HL-60 (cell line): Measurements from ENCODE around the gene AAMP.

Experiments used
- DNase-seq, 2 experiments: peaks; one replicate each; pipeline ENCODE4 v3.0.0-alpha.2; 2010 to 2020; ENCODE audit warnings: low read depth in 1 of 2, low spot score in 1 of 2
- H3K27ac ChIP-seq: fragments of 250-450 bp; sonication (Bioruptor Pico); replicated peaks from 2 replicates; pipeline ENCODE4 v1.5.1; 2020; ENCODE audit warnings: mild to moderate bottlenecking, moderate library complexity
- H3K27me3 ChIP-seq: fragments of 250-450 bp; sonication (Bioruptor Pico); 2 replicates; pipeline ENCODE4 v1.5.1; 2021; ENCODE audit warnings: mild to moderate bottlenecking, moderate library complexity; ENCODE audit not compliant: insufficient read depth, poor library complexity, severe bottlenecking
- H3K4me3 ChIP-seq: replicated peaks from 2 replicates; pipeline ENCODE4 v1.5.1; 2011; ENCODE audit warnings: mild to moderate bottlenecking, control low read depth, low read length; ENCODE audit not compliant: insufficient read depth
- GABPA ChIP-seq: IDR thresholded peaks from 2 replicates; pipeline ENCODE4 v1.6.1; 2012; ENCODE audit warnings: low read depth
- POLR2AphosphoS5 ChIP-seq: IDR thresholded peaks from 2 replicates; pipeline ENCODE4 v1.6.1; 2012; ENCODE audit warnings: low read depth
- SPI1 ChIP-seq: IDR thresholded peaks from 2 replicates; pipeline ENCODE4 v1.6.1; 2012; ENCODE audit warnings: low read depth, mild to moderate bottlenecking, borderline replicate concordance
- TF ChIP-seq, protein P1 (sequence below): IDR thresholded peaks from one replicate; pipeline ENCODE4 v1.5.1; 2011; ENCODE audit warnings: low read length, control low read depth, inconsistent platforms; ENCODE audit not compliant: insufficient read depth
- TF ChIP-seq, protein P2 (sequence below): IDR thresholded peaks from 2 replicates; pipeline ENCODE4 v1.6.1; 2012; ENCODE audit warnings: low read depth; ENCODE audit not compliant: insufficient replicate concordance

The AAMP gene

DNA sequence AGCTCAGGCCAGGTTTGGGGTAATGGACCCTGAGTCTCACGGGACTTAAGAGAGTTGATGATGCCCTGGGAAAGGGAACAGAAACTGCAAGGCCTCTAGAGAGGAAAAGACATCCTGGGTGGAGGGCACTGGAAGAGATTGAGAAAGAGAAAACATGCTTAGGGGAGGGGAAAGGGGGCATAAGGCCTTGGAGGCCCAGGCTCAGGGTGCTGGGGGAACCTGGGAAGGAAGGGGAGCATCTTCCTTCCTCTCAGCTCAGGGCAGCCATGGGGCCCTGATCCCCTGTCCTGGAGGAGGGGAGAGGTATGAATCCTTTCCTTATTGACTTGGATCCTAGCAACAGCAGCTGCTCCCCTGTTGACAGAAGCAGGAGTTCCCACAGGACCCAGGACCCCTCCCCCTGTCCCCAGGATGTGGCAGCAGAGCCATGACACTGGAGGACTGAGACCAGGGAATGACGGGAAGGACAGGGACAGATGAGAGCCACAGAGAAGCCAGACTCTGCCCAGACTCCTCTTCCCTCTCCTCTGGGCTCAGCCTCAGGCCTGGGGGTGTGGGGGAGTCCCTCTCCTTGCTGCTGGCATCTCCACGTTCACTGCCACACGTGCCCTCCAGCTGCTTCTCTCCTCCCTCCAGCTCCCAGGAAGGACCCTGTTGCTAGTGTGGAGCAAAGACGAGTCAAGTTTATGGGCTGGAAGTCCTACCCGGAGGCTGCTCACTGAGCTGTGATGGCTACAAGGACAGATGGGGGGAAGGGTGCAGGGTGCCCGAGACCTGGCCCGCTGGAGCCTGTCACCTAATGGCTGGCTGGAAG is 8.3 kb downstream of the AAMP start:
- TF ChIP-seq SPI1, result no peak
- TF ChIP-seq, protein P1, sequence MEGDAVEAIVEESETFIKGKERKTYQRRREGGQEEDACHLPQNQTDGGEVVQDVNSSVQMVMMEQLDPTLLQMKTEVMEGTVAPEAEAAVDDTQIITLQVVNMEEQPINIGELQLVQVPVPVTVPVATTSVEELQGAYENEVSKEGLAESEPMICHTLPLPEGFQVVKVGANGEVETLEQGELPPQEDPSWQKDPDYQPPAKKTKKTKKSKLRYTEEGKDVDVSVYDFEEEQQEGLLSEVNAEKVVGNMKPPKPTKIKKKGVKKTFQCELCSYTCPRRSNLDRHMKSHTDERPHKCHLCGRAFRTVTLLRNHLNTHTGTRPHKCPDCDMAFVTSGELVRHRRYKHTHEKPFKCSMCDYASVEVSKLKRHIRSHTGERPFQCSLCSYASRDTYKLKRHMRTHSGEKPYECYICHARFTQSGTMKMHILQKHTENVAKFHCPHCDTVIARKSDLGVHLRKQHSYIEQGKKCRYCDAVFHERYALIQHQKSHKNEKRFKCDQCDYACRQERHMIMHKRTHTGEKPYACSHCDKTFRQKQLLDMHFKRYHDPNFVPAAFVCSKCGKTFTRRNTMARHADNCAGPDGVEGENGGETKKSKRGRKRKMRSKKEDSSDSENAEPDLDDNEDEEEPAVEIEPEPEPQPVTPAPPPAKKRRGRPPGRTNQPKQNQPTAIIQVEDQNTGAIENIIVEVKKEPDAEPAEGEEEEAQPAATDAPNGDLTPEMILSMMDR, result no peak
- TF ChIP-seq GABPA, result no peak
- TF ChIP-seq, protein P2, sequence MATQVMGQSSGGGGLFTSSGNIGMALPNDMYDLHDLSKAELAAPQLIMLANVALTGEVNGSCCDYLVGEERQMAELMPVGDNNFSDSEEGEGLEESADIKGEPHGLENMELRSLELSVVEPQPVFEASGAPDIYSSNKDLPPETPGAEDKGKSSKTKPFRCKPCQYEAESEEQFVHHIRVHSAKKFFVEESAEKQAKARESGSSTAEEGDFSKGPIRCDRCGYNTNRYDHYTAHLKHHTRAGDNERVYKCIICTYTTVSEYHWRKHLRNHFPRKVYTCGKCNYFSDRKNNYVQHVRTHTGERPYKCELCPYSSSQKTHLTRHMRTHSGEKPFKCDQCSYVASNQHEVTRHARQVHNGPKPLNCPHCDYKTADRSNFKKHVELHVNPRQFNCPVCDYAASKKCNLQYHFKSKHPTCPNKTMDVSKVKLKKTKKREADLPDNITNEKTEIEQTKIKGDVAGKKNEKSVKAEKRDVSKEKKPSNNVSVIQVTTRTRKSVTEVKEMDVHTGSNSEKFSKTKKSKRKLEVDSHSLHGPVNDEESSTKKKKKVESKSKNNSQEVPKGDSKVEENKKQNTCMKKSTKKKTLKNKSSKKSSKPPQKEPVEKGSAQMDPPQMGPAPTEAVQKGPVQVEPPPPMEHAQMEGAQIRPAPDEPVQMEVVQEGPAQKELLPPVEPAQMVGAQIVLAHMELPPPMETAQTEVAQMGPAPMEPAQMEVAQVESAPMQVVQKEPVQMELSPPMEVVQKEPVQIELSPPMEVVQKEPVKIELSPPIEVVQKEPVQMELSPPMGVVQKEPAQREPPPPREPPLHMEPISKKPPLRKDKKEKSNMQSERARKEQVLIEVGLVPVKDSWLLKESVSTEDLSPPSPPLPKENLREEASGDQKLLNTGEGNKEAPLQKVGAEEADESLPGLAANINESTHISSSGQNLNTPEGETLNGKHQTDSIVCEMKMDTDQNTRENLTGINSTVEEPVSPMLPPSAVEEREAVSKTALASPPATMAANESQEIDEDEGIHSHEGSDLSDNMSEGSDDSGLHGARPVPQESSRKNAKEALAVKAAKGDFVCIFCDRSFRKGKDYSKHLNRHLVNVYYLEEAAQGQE, result no peak
- TF ChIP-seq POLR2AphosphoS5, result no peak
- Histone ChIP-seq H3K27me3 (no peaks in the 10 kb centered on the region), H3K27ac (no peak overlapping the region), H3K4me3 (no peak overlapping the region)
- DNase-seq, result peak in 1 of 2 experiments; percentile 65

DNA sequence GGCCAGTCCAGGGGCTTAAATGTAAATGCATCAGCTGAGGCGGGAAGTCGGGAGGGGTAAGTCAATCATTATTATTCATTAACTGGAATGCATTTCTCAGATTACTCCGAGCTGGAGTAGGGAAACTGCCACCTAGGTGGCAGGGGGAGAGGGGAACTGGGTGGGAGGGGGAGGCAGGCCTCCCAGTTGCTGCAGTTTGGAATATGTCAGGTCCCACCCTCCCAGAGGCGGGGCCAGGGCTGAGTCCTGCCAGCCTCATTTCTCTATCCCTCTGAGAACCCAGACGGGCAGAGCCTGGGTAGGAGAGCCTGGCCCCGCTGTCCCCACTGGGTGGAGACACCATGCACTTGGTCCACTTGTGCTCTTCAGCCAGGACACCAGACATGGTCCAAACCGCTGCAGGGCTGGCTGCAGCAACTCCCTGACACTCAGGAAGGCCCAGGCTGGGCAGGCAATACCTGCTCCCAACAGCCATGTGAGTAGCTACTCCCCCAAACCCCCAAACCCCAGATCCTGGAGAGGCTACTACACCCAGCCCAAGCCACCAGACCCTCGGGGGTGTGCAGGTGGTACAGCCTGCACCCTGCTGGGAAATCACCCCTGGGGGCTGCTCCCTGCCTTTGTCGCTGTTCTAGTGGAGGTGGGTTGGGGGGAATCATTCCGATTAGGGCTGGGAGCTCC is 9.1 kb downstream of the AAMP start, which contains the start of gene GPBAR1:
TSS of gene GPBAR1 (plus strand) at position 274 of the 681 bp plus-strand sequence. CDS start 1,710 bp downstream, outside the sequence.
- no peak within 1 kb of the TSS for H3K4me3 ChIP-seq

DNA sequence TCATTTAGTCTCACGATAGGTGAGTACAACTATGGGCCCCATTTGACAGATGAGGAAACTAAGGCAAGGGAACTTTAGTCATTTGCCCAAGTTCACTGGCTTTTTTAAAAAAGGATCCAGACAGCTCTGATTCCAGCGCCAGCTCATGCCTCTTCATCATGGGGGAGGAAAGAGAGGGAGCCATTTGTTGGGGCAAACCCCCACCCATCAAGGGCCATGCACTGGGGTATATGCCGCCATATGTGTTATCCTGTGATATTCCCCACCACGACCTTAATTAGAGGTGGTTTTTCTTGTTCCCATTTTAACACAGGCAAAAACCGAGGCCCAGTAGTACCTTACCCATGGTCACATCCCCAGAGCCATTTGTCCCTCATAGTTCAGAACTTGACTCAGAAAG is 9.8 kb downstream of the AAMP start:
- no peaks in the 10 kb centered on the region for H3K27me3 ChIP-seq
- no peak overlapping the region for H3K27ac ChIP-seq
- TF ChIP-seq, protein P1, result no peak
- TF ChIP-seq GABPA (no peak), POLR2AphosphoS5 (no peak), SPI1 (no peak)
- TF ChIP-seq, protein P2, result no peak
- no peak for DNase-seq
- no peak overlapping the region for H3K4me3 ChIP-seq

More for the DNA sequence above, 9.1 kb downstream of the AAMP start, which contains the start of gene GPBAR1:
- Histone ChIP-seq H3K27me3 (no peaks in the 10 kb centered on the region), H3K27ac (no peak within 1 kb of the TSS)
- no peak for DNase-seq
- no peak for TF ChIP-seq GABPA
- TF ChIP-seq, protein P1, result no peak
- no peak for TF ChIP-seq SPI1
- TF ChIP-seq, protein P2, result no peak
- no peak for TF ChIP-seq POLR2AphosphoS5
